ENCODE data around the gene CUL3.

The CUL3 gene

DNA sequence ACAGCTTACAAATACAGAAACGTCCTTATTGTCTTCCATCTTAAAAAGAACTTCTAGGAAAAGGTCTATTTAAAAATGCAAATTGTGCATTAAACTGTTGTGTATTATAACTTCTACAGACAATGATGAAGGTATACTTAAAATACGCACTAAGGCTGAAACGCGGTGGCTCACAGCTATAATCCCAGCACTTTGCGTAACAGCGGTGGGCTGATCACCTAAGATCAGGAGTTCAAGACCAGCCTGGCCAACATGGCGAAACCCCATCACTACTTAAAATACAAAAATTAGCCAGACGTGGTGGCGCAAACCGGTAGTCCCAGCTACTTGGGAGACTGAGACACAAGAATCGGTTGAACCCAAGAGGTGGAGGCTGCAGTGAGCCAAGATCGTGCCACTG is 4.9 kb downstream of the CUL3 start:
- no peak for DNase-seq (ENCODE audit: low read depth in 2 of 2)

DNA sequence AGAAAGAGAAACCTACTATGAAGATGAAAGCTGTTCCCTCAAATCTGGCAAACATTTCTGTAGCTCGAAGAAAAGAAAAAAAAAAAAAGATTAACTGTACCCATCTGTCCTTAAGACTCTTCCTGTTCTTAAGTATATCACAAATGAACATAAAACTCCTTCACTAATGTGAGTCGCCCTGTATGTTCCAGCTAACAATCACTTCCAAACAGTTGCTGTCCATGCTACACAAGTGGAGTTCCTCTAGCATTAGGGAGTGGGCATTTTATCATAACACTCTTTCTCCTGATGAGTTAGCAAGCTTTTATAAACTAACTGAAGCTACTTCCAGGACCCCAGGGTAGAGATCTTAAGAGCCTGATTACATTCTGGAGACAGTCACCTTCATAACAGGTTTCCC is 5.8 kb downstream of the CUL3 start:
- no peak for DNase-seq (ENCODE audit: low read depth in 2 of 2)

DNA sequence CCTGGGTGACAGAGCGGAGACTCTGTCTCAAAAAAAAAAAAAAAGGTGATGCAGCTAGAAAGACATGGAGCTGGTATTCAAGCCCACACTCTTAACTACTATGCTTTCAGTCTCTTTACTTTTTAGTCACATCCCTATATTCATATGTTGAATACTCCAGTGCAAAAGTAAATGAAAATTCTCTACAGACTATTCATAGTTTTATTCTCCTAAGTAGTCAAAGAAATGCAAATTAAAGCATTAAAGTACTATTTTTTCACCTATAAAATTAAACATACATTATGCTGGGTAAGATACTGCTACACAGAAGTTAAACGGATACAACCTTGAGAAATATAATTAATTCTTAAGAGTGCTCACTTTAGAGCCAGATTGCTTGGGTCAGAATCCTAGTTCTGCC is 7.6 kb downstream of the CUL3 start:
- no peak for DNase-seq (ENCODE audit: low read depth in 2 of 2)

DNA sequence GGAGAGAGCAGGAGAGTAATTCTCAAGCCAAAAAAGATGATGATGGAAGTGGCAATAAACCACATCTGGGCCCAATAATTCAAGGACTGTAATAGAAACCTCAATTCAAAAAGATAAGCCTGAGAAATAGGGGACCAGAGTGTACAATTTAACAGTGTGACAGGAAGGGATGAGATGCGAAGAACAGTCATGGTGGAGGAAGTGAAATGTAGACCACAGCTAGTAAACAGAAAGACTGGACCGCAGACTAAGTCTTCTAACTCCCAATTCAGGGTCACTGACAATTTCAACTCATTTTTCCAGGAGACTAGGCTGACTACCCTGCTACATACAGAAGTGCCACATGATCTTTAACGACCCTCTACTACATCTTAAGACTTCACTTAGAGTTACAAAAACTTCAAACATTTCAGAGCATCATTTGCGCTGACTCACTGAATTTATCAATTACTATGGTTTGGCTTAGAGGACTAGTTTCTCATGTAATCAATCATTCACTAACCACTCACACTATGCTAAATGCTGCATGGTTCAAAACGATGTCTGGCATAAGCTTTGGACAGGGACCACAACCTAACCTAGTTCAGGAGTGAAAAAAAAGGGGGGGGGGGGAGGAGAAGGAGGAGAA is 9.0 kb downstream of the CUL3 start:
- DNase-seq (ENCODE audit: low read depth in 2 of 2), result no peak

DNA sequence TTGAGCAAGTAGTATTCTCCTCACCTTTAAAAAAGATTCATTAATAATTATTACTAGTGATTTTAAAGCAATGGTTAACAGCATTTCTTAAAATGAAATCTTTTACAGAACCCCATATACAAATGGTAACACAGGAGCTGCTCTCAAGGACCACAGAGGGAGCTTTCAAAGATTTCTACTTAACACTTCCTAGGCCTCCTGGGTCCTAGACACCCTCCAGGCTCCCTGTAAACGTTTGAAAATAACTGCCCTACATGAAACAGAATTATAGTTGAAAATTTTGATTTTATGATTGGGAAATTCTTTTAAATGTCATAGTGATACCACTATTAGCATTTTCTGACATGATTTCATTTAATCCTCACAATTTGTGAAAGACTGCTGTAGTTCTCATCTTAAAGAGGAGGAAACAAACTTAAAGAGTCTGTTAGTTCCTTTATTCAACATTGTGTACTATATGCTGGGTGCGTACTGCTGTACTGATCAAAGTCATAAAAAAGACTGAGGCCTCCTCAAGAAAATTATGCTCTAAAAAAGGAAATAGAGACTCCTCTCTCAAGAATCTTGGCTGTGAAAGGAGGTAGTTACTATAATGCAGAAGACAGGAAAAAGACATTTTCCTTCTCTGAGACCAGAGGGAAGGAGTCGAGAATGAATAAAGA is 10.6 kb downstream of the CUL3 start:
- no peak for DNase-seq (ENCODE audit: low read depth in 2 of 2)

DNA sequence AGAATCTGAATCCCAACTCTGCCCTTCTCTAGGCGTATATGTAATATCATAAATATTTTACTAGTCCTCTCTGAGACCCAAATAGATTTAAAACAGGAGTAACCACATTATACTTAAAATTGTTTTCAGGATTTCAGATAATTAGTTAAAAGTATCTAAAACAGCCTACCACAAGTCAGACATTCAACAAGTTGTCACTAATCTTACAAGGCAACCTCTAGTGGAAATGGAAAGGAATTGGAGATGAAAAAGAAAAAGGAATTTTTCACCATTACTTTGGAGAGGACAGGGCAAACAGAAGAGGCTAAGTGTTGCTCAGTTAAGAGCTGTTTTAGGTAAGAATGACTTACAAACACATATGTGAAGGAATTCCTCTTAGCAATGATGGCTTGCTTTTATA is 11.4 kb downstream of the CUL3 start:
- DNase-seq (ENCODE audit: low read depth in 2 of 2), result no peak

DNA sequence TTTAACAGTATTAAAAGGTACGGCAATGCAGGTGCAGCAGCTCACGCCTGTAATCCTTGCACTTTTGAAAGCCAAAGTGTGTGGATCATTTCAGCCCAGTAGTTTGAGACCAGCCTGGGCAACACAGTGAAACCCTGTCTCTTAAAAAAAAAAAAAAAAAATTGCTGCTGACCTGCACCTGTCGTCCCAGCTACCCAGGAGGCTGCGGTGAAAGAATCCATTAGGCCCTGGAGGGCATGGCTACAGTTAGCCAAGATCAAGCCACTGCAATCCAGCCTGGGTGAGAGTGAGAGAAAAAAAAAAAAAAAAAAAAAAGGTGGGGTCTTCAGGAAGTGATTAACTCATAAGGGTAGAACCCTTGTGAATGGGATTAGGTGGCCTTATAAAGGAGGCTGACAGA is 12.8 kb downstream of the CUL3 start:
- DNase-seq (ENCODE audit: low read depth in 2 of 2), result no peak

DNA sequence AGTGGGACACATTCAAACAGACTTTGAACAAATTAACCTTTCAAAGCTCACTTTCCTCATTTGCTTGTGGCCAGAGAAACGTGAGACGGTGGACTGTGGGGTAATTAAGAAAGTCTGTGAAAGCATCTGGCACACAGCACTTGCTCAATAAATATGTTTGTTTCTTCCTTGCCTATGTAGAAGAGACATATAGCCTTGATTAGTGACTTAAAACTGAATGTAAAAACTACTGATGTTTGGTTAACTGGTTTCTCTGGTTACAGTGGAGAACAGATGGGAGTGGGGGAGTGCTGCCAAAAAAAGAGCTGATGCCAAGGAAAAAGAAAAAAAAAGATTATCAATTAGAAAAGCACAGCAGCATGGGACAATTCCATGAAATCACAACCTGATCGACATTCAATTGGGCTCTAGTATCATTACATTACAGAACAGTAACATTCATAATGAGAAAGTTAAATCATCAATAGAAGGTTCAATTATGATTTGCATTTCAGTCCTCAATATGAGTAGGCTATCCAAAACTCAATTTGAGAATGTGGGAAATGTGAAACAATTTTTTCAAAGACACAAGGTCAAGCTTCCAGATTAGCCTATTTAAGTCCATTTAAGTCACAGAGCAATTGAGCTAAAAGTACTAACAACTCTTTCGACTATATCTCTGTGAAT is 14.7 kb downstream of the CUL3 start:
- no peak for DNase-seq (ENCODE audit: low read depth in 2 of 2)

DNA sequence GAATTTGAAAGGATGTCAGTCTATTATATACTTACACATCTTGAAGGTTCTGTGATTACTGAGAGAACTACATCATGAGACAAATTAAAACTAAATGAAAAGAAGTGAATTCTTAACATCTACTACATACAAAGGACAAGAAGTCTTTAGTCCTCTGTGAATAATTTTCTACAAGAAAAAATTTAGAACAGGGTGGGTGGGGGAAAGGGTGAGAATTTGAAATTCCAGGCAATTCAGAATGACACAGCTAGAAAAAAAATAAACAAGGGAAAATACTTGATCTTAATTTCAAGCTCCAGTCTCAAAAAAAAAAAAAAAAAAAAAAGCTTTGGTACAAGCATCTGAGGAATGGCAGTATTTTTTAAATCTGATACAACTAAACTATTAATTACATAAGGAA is 15.5 kb downstream of the CUL3 start:
- no peak for DNase-seq (ENCODE audit: low read depth in 2 of 2)

DNA sequence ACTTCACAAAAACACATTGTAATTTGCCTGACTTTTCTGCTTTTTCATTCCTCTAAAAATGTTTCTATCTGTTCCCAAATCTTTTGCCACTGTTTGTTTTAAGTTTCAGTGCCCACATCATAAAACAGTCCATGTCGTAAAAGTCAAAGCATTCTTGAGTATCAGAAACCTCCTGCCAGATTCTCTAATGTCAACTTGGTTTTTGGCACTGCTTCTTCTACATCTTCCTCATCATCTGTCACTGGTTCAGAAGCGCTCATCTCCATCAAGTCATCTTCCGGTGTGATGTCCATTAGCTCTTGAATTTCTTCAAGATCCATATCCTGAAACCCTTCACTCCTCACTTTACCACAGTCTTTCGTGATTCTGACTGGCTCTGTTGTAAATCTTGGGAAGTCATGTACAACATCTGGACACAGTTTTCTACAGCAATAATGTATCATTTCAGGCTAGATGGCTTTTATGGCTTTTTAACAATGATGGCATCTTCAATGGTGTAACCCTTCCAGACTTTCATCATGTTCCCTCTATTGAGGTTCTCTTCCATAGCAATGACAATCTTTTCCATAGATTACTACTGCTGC is 19.6 kb downstream of the CUL3 start:
- no peak for DNase-seq (ENCODE audit: low read depth in 2 of 2)

DNA sequence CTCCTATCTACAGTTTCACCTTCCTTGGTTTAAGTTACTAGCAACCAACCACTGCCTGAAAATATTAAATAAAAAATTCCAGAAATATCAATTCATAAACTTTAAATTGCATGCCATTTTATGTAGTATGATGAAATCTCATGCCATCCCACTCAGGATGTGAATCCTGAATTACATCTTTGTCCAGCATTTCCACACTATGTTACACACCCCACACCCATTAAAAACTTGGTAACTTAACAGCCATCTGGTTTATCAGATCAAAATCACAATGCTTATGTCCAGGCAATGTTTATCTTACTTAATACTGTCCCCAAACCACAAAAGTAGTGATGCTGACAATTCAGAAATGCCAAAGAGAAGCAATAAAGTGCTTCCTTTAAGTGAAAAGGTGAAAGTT is 21.6 kb downstream of the CUL3 start:
- DNase-seq (ENCODE audit: low read depth in 2 of 2), result no peak

DNA sequence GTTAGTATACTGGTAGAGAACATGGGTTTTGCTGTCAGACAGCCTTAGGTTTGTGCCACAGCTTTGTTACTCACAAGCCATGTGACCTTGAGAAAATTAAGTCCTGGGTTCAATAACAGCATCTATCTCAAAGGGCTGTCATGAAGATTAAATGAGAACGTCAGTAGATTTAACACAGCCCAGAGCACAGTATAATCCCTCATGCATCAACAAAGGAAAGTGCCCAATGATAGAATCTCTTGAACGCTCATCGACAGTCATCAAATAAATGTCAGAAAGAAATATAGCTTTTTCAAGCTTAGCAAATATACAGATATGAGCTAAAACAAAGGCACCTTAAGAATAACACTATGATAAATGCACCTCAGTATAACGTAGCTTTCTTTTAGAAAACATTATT is 22.3 kb downstream of the CUL3 start:
- DNase-seq (ENCODE audit: low read depth in 2 of 2), result no peak

DNA sequence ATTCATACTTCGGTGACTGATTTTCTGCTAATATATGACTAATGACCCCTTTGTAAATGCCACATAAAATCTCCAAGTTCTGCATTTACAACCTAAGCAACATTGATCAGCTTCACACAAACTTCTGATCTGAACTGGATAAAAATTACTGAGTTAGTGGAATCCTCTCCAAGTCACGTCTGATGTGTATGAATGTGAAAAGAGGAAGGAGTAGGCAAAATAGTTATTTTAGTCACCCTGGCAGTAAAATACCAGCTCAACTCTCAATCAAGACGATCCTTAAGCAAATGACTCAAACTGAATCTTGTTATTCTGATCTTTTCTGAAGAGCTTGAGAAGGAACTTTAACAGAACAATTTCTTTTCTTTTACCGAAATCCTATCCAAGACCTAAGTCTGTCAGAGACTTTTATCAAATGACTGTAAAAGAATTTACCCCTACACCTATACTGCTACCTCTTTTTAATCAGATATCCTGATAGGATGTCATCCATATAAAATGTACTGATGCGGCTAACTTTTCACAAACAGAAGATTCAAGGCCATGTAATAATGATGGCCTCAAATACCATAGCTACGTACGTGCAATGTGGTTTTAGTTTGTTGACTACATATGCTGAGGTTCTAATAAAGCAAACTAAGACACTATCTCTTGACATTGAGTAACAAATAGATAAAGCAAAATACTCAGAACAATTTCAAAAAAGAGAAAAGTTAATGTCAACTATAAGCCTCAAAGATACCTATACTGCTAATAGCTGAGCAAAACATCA is 23.7 kb downstream of the CUL3 start:
- DNase-seq (ENCODE audit: low read depth in 2 of 2), result no peak

DNA sequence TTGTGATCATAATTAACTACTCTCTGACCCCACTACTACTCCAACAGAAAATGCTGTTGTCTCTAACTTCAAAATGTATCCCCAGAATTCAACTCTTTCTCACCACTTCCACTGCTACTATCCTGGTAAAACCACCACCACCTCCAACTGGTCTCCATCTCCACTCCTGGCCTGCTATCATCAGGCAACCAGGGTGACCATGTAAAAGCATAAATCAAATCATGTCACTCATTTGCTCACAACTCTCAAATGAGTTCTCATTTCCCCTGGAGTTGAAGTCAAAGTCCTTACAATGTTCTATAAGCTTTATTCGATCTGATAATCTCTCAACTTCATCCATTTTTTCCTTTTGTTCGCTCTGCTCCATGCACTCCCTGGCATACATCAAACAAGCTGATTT is 24.6 kb downstream of the CUL3 start:
- no peak for DNase-seq (ENCODE audit: low read depth in 2 of 2)

DNA sequence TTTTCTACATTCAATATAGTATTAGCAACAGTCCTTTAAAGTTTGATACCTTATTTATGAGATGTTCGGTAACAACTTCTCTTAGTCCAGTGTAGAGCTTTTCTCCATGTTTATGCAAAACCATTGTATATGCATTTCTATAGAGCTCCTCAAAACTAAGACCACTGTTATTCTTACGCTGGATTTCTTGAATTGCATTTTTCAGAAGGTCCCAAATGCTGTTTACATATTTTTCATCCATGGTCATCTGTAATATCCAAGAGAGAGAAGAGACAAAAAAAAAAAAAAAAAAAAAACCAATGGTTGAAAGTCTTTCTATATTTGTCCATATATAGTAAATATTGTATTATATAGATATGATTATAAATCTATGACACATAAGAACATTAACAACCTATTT is 27.6 kb downstream of the CUL3 start:
- DNase-seq (ENCODE audit: low read depth in 2 of 2), result no peak

DNA sequence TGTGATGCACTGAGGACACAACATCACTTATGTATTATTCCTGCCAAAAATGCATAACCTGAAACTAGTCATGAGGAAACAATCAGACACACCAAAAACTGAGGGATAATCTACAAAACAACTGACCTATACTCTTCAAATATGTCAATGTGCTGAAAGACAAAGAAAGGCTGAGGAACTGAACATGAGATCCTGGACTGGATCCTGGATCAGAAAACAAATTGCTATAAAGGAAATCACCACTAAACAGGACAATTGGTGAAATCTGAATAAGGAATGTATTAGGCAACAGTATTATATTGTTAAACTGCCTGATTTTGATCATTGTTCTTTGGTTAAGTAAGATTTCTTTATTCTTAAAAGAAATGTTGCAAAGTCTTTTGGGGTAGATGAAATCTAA is 28.8 kb downstream of the CUL3 start:
- no peak for DNase-seq (ENCODE audit: low read depth in 2 of 2)

DNA sequence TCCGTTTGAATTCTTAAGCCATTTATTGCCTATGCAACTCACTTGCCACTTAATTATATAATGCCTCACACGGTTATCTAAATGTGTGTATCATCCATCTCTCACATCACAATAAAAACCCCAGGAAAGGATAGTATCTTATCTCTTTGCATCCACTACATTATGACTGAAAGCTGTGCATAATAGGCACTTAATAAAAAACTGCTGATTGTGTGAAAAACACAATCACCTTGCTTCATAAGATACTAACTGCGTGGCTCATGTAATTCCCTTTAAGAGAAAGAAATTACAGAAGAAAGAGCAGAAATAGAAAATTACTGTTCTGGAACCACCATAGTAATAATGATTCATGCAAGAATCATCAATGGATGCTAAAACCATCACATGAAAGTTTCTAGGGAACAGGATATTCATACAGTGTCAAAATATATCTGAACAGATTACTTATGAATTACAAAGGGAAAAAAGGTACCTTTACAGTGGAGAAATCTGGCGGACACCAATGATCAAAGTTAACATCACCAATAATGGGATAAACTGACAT is 29.3 kb downstream of the CUL3 start:
- no peak for DNase-seq (ENCODE audit: low read depth in 2 of 2)

DNA sequence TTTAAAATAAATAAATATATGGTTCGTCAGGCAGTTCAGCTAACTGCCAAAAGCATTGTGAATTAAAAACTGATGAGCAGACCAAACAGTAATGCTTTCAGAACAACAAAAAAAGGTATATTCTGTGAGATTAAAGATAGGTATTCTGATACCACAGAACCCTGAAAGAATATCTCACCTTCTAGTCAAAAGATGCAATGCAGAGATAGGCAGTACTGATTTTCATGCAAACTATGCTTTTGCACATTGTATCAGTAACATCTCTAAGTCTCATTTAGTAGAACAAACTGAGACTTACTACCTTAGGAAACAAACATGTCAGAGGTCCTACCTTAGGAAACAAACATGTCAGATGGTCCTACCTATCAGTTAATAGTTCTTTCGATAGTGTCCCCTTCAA is 32.4 kb downstream of the CUL3 start:
- no peak for DNase-seq (ENCODE audit: low read depth in 2 of 2)

DNA sequence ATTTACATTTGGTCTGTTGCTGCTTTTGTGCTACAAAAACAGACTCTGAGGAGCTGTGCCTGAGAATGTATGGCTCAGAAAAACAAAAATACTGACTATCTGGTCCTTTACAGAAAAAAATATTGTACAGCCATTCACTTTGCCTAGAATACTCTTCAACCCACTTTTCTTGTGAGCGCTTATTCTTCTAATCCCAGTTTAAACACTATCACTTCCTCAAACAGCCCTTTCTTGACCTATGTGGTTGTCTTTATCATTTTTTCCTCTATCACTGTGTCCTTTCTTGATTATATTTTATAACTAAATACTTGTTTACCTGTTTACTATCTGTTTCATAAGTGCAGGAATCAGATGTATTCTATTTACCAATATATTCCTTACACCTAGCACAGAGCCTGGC is 33.5 kb downstream of the CUL3 start:
- DNase-seq (ENCODE audit: low read depth in 2 of 2), result no peak

DNA sequence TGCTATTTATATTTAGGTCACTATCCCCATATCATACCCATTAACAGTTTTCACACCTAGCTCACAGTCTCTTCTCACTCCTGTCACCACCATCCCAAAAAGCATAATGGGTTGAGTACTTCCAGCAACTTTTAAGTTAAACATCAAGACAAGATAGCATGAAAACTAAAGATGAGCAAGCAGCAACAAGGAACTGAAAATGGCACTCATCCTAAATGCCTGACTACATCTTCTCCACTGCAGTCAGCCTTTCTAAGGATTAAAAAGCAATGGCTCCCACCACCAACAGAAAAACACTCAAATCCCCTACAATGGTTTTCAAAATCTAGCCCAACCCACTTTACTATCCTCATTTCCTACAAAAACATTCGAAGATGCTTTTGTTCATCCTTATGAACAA is 38.2 kb downstream of the CUL3 start:
- no peak for DNase-seq (ENCODE audit: low read depth in 2 of 2)

DNA sequence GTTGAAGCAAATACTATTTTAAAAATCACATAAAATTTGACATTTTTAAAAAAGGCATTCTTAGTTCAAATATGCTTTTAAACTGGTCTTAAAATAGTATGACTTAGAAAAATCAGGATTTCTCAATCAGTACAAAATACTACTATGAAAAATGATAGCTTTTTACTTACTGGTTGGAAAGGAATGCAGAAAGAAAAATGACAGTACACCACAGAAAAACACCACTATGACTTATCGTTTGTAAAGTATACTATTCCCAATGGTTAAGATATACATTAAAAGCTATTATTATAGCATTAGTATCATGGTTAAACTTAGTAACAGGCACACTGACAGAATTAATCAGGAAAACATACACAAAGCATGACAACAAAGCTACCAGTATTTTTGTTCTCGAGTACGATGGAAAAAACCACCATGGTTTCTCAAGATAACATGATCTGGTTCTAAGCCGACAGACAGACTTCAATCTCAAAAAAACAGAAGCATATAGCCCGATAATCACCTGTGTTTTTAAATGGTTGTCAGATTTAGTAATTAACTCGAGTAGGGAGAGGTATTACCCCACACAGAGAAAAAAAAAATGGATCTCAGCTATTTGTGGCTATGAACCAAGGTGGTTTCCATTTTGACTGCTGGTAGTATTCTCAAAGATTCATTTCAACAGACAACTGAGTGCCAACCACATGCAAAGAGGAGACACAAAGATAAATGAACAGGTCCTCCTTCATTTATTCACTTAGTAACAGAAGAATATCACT is 39.1 kb downstream of the CUL3 start:
- DNase-seq (ENCODE audit: low read depth in 2 of 2), result no peak

All from stimulated activated CD8-positive, alpha-beta memory T cell treated with anti-CD3 and anti-CD28 coated beads, Interleukin-7, amount 100 ng/mL, for 4 hours (primary cell).